Activated CD8-positive, alpha-beta memory T cell treated with anti-CD3 and anti-CD28 coated beads for 1 hour (primary cell): ENCODE measurements around the gene BDNF.
"Not testable (repeated sequence)": the region's sequence is repeated elsewhere in the genome, so short reads cannot be mapped to it uniquely, and the experiment has no call there.

Experiments used
- DNase-seq, 2 donors: peaks; one replicate each; pipeline ENCODE4 v3.0.0-alpha.2; 2020; ENCODE audit warnings: low read depth in 1 of 2; ENCODE audit errors: extremely low read depth in 1 of 2

BDNF gene

GRCh38 chr11:27700351-27701301, at the start of gene BDNF:
BDNF (minus strand) TSS chr11:27700455; CDS start chr11:27658564, 41,891 bp downstream.
- no peak for DNase-seq

GRCh38 chr11:27740362-27741013, 40.2 kb upstream of the BDNF start:
- no peak for DNase-seq

- no peak for DNase-seq
Observed at GRCh38 chr11:27735281-27735680, 35.0 kb upstream of the BDNF start.

- DNase-seq = not testable (repeated sequence)
Observed at GRCh38 chr11:27731803-27732202, 31.5 kb upstream of the BDNF start.

GRCh38 chr11:27726981-27727380, 26.7 kb upstream of the BDNF start:
- no peak for DNase-seq

- no peak for DNase-seq
Observed at GRCh38 chr11:27723687-27724086, 23.4 kb upstream of the BDNF start.

GRCh38 chr11:27722953-27723344, 22.7 kb upstream of the BDNF start:
- no peak for DNase-seq

GRCh38 chr11:27722117-27722952, 22.1 kb upstream of the BDNF start:
- DNase-seq = no peak

- no peak for DNase-seq
Observed at GRCh38 chr11:27721264-27722116, 21.2 kb upstream of the BDNF start.

- DNase-seq = no peak
Observed at GRCh38 chr11:27720277-27720830, 20.1 kb upstream of the BDNF start.

GRCh38 chr11:27719546-27719925, 19.3 kb upstream of the BDNF start:
- no peak for DNase-seq

GRCh38 chr11:27718863-27719545, 18.7 kb upstream of the BDNF start:
- DNase-seq = no peak

- DNase-seq = no peak
Observed at GRCh38 chr11:27718346-27718862, 18.1 kb upstream of the BDNF start.

- no peak for DNase-seq
Observed at GRCh38 chr11:27717801-27718229, 17.6 kb upstream of the BDNF start.

GRCh38 chr11:27717377-27717776, 17.1 kb upstream of the BDNF start:
- no peak for DNase-seq

GRCh38 chr11:27716835-27717234, 16.6 kb upstream of the BDNF start:
- DNase-seq = no peak

GRCh38 chr11:27716216-27716615, 16.0 kb upstream of the BDNF start:
- DNase-seq = no peak

- DNase-seq = no peak
Observed at GRCh38 chr11:27711725-27712124, 11.5 kb upstream of the BDNF start.

- DNase-seq = no peak
Observed at GRCh38 chr11:27710536-27710935, 10.3 kb upstream of the BDNF start.
